DND-41 (cell line): Measurements from ENCODE around the gene AHR.

Source experiments
- ATAC-seq: fragments of 200-7000 bp; cut with Tn5 transposase; 3 replicates; pipeline ENCODE4 v1.9.1; 2021; ENCODE audit warnings: low read depth; ENCODE audit not compliant: insufficient read depth
- DNase-seq: peaks from one replicate; pipeline ENCODE4 v3.0.0-alpha.2; 2020
- H2AFZ ChIP-seq: 2 replicates; pipeline ENCODE4 v1.6.0; 2012; ENCODE audit warnings: low read depth, low read length
- H3K27ac ChIP-seq: 2 replicates; pipeline ENCODE4 v1.5.1; 2012; ENCODE audit warnings: low read length, inconsistent platforms
- H3K27me3 ChIP-seq: fragments of 200-600 bp; sonication (generic); 2 replicates; pipeline ENCODE4 v1.6.0; 2012; ENCODE audit warnings: low read length, mild to moderate bottlenecking, inconsistent platforms; ENCODE audit not compliant: insufficient read depth, poor library complexity
- H3K36me3 ChIP-seq: 2 replicates; pipeline ENCODE4 v1.5.1; 2012; ENCODE audit warnings: low read length, inconsistent platforms; ENCODE audit not compliant: insufficient read depth
- H3K4me1 ChIP-seq: 2 replicates; pipeline ENCODE4 v1.5.1; 2012; ENCODE audit warnings: mild to moderate bottlenecking, low read length; ENCODE audit not compliant: insufficient read depth
- H3K4me2 ChIP-seq: 2 replicates; pipeline ENCODE4 v1.6.0; 2012; ENCODE audit warnings: mild to moderate bottlenecking, moderate library complexity, low read length, inconsistent platforms; ENCODE audit not compliant: insufficient read depth
- H3K4me3 ChIP-seq, 2 experiments: fragments of 200-600 bp in 1 of 2; shearing (Covaris generic) in 1 of 2; 2 replicates each; pipeline ENCODE4 v1.5.1; 2012 to 2016; ENCODE audit warnings: inconsistent platforms in 2 of 2, low read length in 2 of 2, mild to moderate bottlenecking in 2 of 2, low read depth in 1 of 2, moderate library complexity in 1 of 2
- H3K79me2 ChIP-seq: 2 replicates; pipeline ENCODE4 v1.6.0; 2012; ENCODE audit warnings: low read length, inconsistent platforms; ENCODE audit not compliant: insufficient read depth
- H3K9ac ChIP-seq: 2 replicates; pipeline ENCODE4 v1.6.0; 2012; ENCODE audit warnings: low read depth, mild to moderate bottlenecking, inconsistent platforms, low read length, moderate library complexity
- H3K9me3 ChIP-seq: 2 replicates; pipeline ENCODE4 v1.5.1; 2012; ENCODE audit warnings: low read length, moderate library complexity, mild to moderate bottlenecking, inconsistent platforms; ENCODE audit not compliant: insufficient read depth, severe bottlenecking
- H4K20me1 ChIP-seq: 2 replicates; pipeline ENCODE4 v1.6.0; 2012; ENCODE audit warnings: low read length; ENCODE audit not compliant: insufficient read depth
- CTCF ChIP-seq: IDR thresholded peaks from 2 replicates; pipeline ENCODE4 v1.5.1; 2012; ENCODE audit warnings: borderline replicate concordance, low read length, moderate library complexity, mild to moderate bottlenecking; ENCODE audit not compliant: poor library complexity, severe bottlenecking; ENCODE audit errors: extremely low read depth
- EZH2 ChIP-seq: IDR thresholded peaks from 3 replicates; pipeline ENCODE4 v1.6.1; 2012; ENCODE audit warnings: borderline replicate concordance, low read depth, mild to moderate bottlenecking, moderate library complexity, low read length, inconsistent platforms; ENCODE audit not compliant: severe bottlenecking

The AHR gene

GRCh38 chr7:17289074-17289645 is 9.3 kb upstream of the AHR start:
- H2AFZ ChIP-seq: no peak overlapping the region
- no peaks in the 10 kb centered on the region for H3K27me3 ChIP-seq
- H3K4me2 ChIP-seq: no peak overlapping the region
- TF ChIP-seq EZH2 (no peak), CTCF (no peak)
- H3K9ac ChIP-seq: no peak overlapping the region
- ATAC-seq: no peak
- DNase-seq: no peak
- no peaks in the 10 kb centered on the region for H3K79me2 ChIP-seq
- H3K4me1 ChIP-seq: no peaks in the 10 kb centered on the region
- H3K4me3 ChIP-seq: no peak overlapping the region
- H3K36me3 ChIP-seq: no peaks in the 10 kb centered on the region
- no peak overlapping the region for H3K27ac ChIP-seq
- H4K20me1 ChIP-seq: no peaks in the 10 kb centered on the region
- no peaks in the 10 kb centered on the region for H3K9me3 ChIP-seq

- no peak for DNase-seq
These were observed 5.6 kb upstream of the AHR start for GRCh38 chr7:17292843-17293242.

GRCh38 chr7:17293481-17293880 is 5.0 kb upstream of the AHR start:
- Histone ChIP-seq H3K4me2 (no peak overlapping the region), H3K4me1 (peaks cover 11% of the 10 kb centered on the region), H3K36me3 (no peaks in the 10 kb centered on the region), H3K9ac (no peak overlapping the region), H2AFZ (no peak overlapping the region), H3K4me3 (no peak overlapping the region), H3K9me3 (no peaks in the 10 kb centered on the region), H3K79me2 (no peaks in the 10 kb centered on the region), H3K27me3 (no peaks in the 10 kb centered on the region), H4K20me1 (no peaks in the 10 kb centered on the region), H3K27ac (no peak overlapping the region)
- no peak for ATAC-seq
- TF ChIP-seq CTCF: no peak
- TF ChIP-seq EZH2: no peak
- no peak for DNase-seq

More at GRCh38 chr7:17292843-17293242, 5.6 kb upstream of the AHR start:
- no peak overlapping the region for H3K27ac ChIP-seq
- no peak overlapping the region for H2AFZ ChIP-seq
- H3K4me1 ChIP-seq: peaks cover 10% of the 10 kb centered on the region
- H3K9ac ChIP-seq: no peak overlapping the region
- H3K36me3 ChIP-seq: no peaks in the 10 kb centered on the region
- H3K79me2 ChIP-seq: no peaks in the 10 kb centered on the region
- no peak for TF ChIP-seq CTCF
- TF ChIP-seq EZH2: no peak
- H3K4me3 ChIP-seq: no peak overlapping the region
- H3K4me2 ChIP-seq: no peak overlapping the region
- H4K20me1 ChIP-seq: no peaks in the 10 kb centered on the region
- no peaks in the 10 kb centered on the region for H3K27me3 ChIP-seq
- no peaks in the 10 kb centered on the region for H3K9me3 ChIP-seq
- ATAC-seq: no peak
